ENCODE data around the gene HSD11B2.

The HSD11B2 gene

DNA sequence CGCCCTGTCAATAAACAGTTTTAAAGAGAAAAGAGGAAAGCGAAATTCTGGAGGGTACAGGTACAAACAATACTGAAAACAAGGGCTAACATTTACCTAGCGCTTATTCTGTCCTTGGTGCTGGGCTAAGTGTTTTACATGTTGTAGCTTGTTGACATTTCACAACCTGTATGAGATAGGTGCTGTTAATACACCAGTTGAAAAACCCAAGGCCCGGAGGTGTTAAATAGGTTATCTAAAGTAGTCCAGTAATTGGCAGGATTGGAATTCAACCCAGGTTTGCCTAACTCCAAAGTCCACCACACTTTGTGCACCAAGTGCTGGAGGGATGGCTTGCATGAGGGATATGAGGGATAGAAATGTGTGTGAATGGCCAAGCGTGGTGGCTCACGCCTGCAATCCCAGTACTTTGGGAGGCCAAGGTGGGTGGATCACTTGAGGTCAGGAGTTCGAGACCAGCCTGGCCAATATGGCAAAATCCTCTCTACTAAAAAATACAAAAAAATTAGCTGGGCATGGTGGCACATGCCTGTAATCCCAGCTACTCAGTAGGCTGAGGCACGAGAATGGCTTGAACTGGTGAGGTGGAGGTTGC is 47.1 kb downstream of the HSD11B2 start:
- no peak for DNase-seq (ENCODE audit: low read depth)

DNA sequence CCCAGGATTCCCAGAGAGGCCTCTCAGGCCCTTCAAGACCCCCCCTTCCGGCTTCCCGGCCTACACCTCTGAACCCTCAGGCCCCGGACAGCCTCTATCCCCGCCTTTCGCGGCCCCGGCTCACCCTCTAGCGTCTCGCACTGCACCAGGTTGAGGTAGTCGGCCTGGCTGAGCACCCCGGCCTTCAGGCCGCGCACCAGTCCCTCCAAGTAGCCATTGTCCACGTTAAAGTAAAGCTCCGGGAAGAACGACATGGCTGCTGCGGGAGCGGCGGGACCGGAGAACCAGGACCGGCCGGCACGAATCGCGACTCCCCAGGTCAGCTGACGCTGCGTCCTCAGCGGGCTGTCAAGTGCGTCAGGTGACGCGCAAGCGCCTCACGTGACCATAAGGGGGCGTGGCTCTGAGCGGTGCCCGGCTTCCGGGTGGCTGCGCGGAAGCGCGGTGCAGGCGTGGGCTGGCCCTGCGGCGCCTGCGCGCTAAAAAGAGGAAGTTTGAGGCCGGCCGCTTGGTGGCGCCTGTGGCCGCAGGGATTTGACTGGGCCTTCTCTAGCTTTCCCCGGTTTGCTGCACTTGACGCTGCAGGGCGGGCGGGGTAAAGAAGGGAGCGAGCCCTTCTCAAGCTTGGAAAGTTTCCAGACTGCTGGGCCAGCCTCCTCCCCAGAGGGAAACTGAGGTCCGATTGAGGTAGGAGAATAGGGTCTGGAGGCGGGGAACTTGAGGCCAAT is 50.1 kb downstream of the HSD11B2 start, which contains the start of gene ATP6V0D1:
TSS of gene ATP6V0D1 (minus strand) at position 325 of the 728 bp plus-strand sequence. CDS start at position 254, 71 bp downstream.
- DNase-seq (ENCODE audit: low read depth) = peak; percentile 79

DNA sequence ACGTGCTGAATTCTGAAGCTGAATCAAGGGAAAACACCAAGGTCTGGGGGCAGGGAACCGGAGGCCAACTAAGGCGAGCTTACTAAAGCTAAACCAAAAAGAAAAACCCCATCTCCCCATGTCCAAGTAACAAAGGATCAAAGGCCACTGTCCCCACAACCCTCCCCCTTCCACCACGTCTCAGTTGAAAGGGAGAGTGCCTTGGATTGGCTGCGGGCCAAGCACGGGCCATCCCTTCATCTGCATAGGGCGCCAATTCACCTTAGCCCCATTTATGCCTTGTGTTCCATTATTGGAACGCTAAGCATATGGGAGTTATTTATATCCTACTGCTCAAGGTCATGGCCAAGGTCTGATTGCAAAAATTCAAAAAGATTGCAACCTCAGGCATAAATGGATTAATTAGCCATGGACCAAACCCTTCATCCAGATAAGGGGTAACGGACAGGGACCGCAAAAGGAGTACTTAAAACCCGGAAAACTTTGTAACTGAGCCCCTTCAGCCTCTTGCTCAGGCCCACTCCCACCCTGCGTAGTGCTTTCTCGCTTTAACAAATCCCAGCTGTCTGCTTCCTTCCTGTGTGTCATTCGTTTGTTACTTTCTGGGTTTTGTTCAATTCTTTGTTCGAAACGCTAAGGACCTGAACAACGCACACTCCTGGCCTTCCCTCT is 50.8 kb downstream of the HSD11B2 start:
- DNase-seq (ENCODE audit: low read depth) = no peak

DNA sequence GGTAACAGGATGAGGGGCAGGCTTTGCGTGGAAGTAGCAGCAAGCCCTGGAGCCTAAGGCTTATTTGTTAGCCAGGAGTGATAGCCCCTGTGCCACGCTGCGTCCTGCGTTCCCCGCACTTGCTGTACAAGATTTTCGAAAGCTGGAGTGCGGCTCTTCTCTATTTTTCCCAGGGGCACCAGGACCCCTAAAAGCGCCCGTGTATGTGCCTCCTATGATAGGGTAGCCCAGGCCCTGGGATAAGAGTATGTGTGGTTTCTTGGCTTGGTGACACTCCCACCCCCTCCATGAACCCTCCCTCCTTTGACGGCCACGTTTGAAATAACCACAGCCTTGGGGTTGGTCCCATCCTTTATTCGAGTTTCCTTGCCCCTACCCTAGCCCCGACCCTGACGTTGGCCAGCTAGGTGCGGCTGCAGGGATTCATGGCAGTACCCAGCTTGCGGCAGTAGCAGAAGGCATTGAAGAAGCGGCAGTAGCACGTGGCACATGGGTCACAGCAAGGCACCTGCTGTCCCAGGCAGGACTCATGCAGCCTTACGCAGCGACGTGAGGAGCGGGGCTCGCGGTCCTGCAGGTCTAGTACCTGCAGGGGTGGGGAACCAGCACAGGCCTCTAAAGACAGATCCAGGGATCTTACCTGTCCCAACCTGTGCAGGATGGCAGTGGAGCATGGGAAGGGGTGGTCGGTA is 51.5 kb downstream of the HSD11B2 start:
- DNase-seq (ENCODE audit: low read depth) = no peak

DNA sequence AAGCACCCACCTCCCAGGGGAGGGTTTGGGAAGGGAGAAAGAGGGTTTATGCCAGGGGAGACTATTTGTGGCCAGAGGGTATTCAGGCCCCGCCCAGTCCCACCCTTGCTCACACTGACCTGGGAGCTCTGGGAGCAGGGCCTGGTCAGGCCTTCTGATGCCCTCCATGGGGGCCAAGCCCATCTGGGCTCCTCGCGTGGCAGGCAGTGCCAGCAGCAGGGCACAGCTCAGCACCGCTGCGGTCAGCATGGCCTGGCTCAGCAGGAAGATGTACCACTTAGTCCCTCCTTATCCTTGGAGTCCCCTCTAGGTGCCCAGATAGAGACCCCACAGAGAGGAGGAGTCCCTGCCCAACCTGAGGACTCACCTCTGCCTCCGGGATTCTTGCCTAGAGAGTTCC is 52.2 kb downstream of the HSD11B2 start, which contains the start of gene AGRP:
TSS of gene AGRP (minus strand) at position 398 of the 400 bp plus-strand sequence. CDS start at position 249, 149 bp downstream.
- DNase-seq (ENCODE audit: low read depth) = no peak

DNA sequence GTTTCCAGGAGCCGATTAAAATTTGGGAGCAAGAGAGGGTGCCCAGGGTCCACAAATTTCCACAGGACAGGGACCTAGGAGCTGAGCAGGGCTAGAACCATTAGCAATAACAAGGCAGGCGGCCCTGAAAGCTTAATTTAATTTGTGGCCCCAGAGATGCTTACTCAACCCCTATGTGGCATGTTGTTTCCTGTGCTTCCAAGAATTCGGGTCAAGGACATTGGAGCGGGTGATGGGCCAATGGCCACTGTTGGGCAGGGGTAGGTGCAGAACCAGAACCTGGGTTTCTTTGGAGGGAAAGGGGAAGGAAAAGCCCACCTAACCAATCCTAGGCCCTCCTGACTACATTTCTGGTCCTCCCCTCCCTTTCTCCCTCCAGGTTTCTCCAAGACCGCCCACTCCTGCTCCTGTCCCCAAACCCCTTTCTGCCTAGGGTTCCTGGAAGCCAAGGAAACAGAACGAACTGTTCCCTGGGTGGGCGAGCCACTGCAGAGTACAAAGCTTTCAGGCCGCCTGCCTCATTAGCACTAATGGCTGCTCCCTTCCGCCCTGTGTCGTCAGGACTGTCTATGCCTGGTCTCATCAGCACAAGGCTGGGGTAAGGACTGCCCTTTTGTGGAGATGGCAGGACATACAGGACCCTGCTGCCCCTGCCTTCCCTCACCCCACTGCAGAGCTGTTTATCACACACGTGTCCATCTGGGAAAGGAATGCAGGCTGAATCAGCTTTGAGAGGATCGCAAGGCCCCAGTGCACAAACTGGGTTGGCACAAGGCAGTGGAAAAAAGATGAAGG is 53.0 kb downstream of the HSD11B2 start:
- no peak for DNase-seq (ENCODE audit: low read depth)

DNA sequence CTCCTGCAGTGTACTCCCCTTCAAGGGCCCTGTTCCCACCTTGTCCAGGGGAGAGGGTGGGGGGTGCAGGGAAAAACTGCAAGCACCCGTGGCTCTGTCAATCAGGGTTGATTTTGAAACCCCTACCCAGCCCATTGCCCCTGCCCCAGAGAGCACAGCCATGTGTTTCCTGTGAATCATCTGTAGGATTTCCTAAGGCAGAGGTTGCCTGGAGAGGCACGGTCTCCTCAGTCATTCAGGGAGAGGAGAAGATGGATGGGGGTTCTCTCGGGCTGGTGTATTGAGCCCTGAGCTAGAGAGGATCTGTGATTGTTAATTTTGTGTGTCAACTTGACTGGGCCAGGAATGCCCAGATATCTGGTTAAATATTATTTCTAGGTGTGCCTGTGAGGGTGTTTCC is 55.9 kb downstream of the HSD11B2 start:
- DNase-seq (ENCODE audit: low read depth) = no peak
